GM23338 (cell line): ENCODE measurements around the gene GPR137C.

Experiments
- CREB1 ChIP-seq: fragments of 250-450 bp; sonication (Bioruptor Pico); IDR thresholded peaks from 2 replicates; pipeline ENCODE4 v1.5.0; 2020; ENCODE audit warnings: low read depth, mild to moderate bottlenecking, moderate library complexity
- CTCF ChIP-seq, 2 experiments: fragments of 200-600 bp in 1 of 2; sonication (generic) in 1 of 2; conservative IDR thresholded peaks; 2 replicates each; pipeline versions ENCODE4 v1.5.1 to v1.6.1; 2016 to 2017; ENCODE audit warnings: antibody characterized with exemption in 2 of 2, low read depth in 2 of 2, mild to moderate bottlenecking in 2 of 2, moderate library complexity in 1 of 2
- EZH2phosphoT487 ChIP-seq: fragments of 200-600 bp; sonication (generic); IDR thresholded peaks from one replicate; pipeline ENCODE4 v1.8.1; 2018; ENCODE audit warnings: antibody characterized with exemption; ENCODE audit not compliant: unreplicated experiment
- POLR2AphosphoS5 ChIP-seq: IDR thresholded peaks from 2 replicates; pipeline ENCODE4 v1.6.1; 2016; ENCODE audit warnings: antibody characterized with exemption, low read depth
- REST ChIP-seq: IDR thresholded peaks from one replicate; pipeline ENCODE4 v1.6.1; 2018; ENCODE audit warnings: antibody characterized with exemption; ENCODE audit not compliant: unreplicated experiment
- STAT1 ChIP-seq: IDR thresholded peaks from one replicate; pipeline ENCODE4 v1.6.1; 2016; ENCODE audit warnings: antibody characterized with exemption; ENCODE audit not compliant: unreplicated experiment

- TF ChIP-seq CTCF (conservative IDR thresholded peaks at IDR 0.05; ENCODE audit: low read depth in 2 of 2), result no peak
- TF ChIP-seq EZH2phosphoT487, result no peak
- no peak for TF ChIP-seq POLR2AphosphoS5
- no peak for TF ChIP-seq REST
- no peak for TF ChIP-seq CREB1 (CRISPR knock-in tag)
- TF ChIP-seq STAT1, result no peak
Observed at GRCh38 chr14:52546318-52546670, 6.3 kb upstream of the GPR137C start.
